Liver (tissue), 9 donors: ENCODE results near the gene RARA. TPM values are rescaled to one million over a fixed set of nuclear protein-coding genes. Genes with fewer than 3 reads are reported as not detected.

Experiments used
- DNase-seq: peaks from one replicate; pipeline ENCODE4 v3.0.0-alpha.2; 2017; ENCODE audit warnings: low spot score
- H3K27ac ChIP-seq, 2 donors: one replicate each; pipeline ENCODE4 v1.7.0; 2013; ENCODE audit warnings: inconsistent platforms in 2 of 2, low read length in 2 of 2, control low read depth in 1 of 2, low read depth in 1 of 2, mild to moderate bottlenecking in 1 of 2
- H3K27me3 ChIP-seq, 4 donors: one replicate each; pipeline versions ENCODE4 v1.6.1 to v1.7.0; 2013; ENCODE audit warnings: low read length in 3 of 4, inconsistent platforms in 1 of 4, mild to moderate bottlenecking in 1 of 4, moderate library complexity in 1 of 4; ENCODE audit not compliant: control insufficient read depth in 4 of 4, insufficient read depth in 4 of 4
- H3K36me3 ChIP-seq, 4 donors: one replicate each; pipeline versions ENCODE4 v1.6.1 to v1.7.0; 2013; ENCODE audit warnings: low read length in 3 of 4, mild to moderate bottlenecking in 3 of 4, low read depth in 1 of 4, moderate library complexity in 1 of 4; ENCODE audit not compliant: control insufficient read depth in 4 of 4, insufficient read depth in 3 of 4
- H3K4me1 ChIP-seq, 4 donors: one replicate each; pipeline versions ENCODE4 v1.6.1 to v1.7.0; 2013; ENCODE audit warnings: low read length in 3 of 4, mild to moderate bottlenecking in 3 of 4, moderate library complexity in 1 of 4; ENCODE audit not compliant: control insufficient read depth in 4 of 4, insufficient read depth in 4 of 4
- H3K4me3 ChIP-seq, 3 donors: one replicate each; pipeline versions ENCODE4 v1.6.1 to v1.7.0; 2013; ENCODE audit warnings: low read length in 3 of 3, control low read depth in 1 of 3, low read depth in 1 of 3, mild to moderate bottlenecking in 1 of 3
- H3K9ac ChIP-seq, 2 donors: one replicate each; pipeline ENCODE4 v1.7.0; 2013; ENCODE audit warnings: low read length in 2 of 2, mild to moderate bottlenecking in 2 of 2, moderate library complexity in 2 of 2, control low read depth in 1 of 2, low read depth in 1 of 2
- H3K9me3 ChIP-seq, 4 donors: one replicate each; pipeline versions ENCODE4 v1.6.1 to v1.7.0; 2013; ENCODE audit warnings: low read length in 3 of 4; ENCODE audit not compliant: control insufficient read depth in 4 of 4
- ATF3 ChIP-seq: IDR thresholded peaks from 2 replicates; pipeline ENCODE4 v1.6.1; 2016; ENCODE audit warnings: antibody characterized with exemption
- CTCF ChIP-seq: fragments of 150-350 bp; IDR thresholded peaks from 2 replicates; pipeline ENCODE4 v1.5.1; 2017; ENCODE audit warnings: improper control_type of control experiment, low read depth, low read length; ENCODE audit not compliant: missing input control
- EGR1 ChIP-seq, 2 donors: IDR thresholded peaks; 2 replicates each; pipeline ENCODE4 v1.6.1; 2016 to 2018; ENCODE audit warnings: antibody characterized with exemption in 2 of 2, low read depth in 2 of 2
- FOXA1 ChIP-seq: IDR thresholded peaks from 2 replicates; pipeline ENCODE4 v1.6.1; 2016; ENCODE audit warnings: antibody characterized with exemption
- FOXA2 ChIP-seq: IDR thresholded peaks from 2 replicates; pipeline ENCODE4 v1.6.1; 2016; ENCODE audit warnings: antibody characterized with exemption
- GABPA ChIP-seq, 2 donors: IDR thresholded peaks in 1 of 2; conservative IDR thresholded peaks in 1 of 2; 2 replicates each; pipeline ENCODE4 v1.6.1; 2016; ENCODE audit warnings: antibody characterized with exemption in 2 of 2, mild to moderate bottlenecking in 1 of 2, moderate library complexity in 1 of 2
- HNF4A ChIP-seq, 2 donors: conservative IDR thresholded peaks; 2 replicates each; pipeline ENCODE4 v1.6.1; 2016; ENCODE audit warnings: antibody characterized with exemption in 2 of 2, mild to moderate bottlenecking in 2 of 2
- HNF4G ChIP-seq: IDR thresholded peaks from 2 replicates; pipeline ENCODE4 v1.6.1; 2016; ENCODE audit warnings: antibody characterized with exemption
- JUND ChIP-seq, 2 donors: IDR thresholded peaks; 2 replicates each; pipeline ENCODE4 v1.6.1; 2016; ENCODE audit warnings: antibody characterized with exemption in 2 of 2
- MAX ChIP-seq: IDR thresholded peaks from 2 replicates; pipeline ENCODE4 v1.6.1; 2016; ENCODE audit warnings: antibody characterized with exemption
- NR2F2 ChIP-seq: IDR thresholded peaks from 2 replicates; pipeline ENCODE4 v1.6.1; 2016; ENCODE audit warnings: antibody characterized with exemption
- RAD21 ChIP-seq, 2 donors: IDR thresholded peaks; 2 replicates each; pipeline ENCODE4 v1.6.1; 2016; ENCODE audit warnings: antibody characterized with exemption in 2 of 2, mild to moderate bottlenecking in 2 of 2
- REST ChIP-seq: IDR thresholded peaks from 2 replicates; pipeline ENCODE4 v1.6.1; 2016; ENCODE audit warnings: antibody characterized with exemption, mild to moderate bottlenecking
- RXRA ChIP-seq, 2 donors: IDR thresholded peaks; 2 replicates each; pipeline ENCODE4 v1.6.1; 2017 to 2018; ENCODE audit warnings: antibody characterized with exemption in 2 of 2, mild to moderate bottlenecking in 1 of 2
- SP1 ChIP-seq: IDR thresholded peaks from 2 replicates; pipeline ENCODE4 v1.6.1; 2018; ENCODE audit warnings: antibody characterized with exemption, mild to moderate bottlenecking
- TAF1 ChIP-seq: conservative IDR thresholded peaks from 2 replicates; pipeline ENCODE4 v1.6.1; 2016; ENCODE audit warnings: antibody characterized with exemption, mild to moderate bottlenecking
- YY1 ChIP-seq: IDR thresholded peaks from 2 replicates; pipeline ENCODE4 v1.6.1; 2016; ENCODE audit warnings: antibody characterized with exemption, mild to moderate bottlenecking
- ZBTB33 ChIP-seq: IDR thresholded peaks from 2 replicates; pipeline ENCODE4 v1.6.1; 2016; ENCODE audit warnings: antibody characterized with exemption
- WGBS: extraction: QIAGEN DNeasy Blood & Tissue Kit; methylation state at CpG from one replicate; pipeline ENCODE4 v1.1.7; 2013; 5-methylcytosine and 5-hydroxymethylcytosine counted together
- polyA plus RNA-seq, 2 donors: library from polyadenylated mRNA; stranded (reverse) in 1 of 2; unstranded in 1 of 2; fragments of 200-250 nt in 1 of 2; fragments of >200 nt in 1 of 2; fragmentation: Nextera tagmentation in 1 of 2; extraction: Ambion mirVana in 1 of 2; gene quantifications; one replicate each; pipeline versions ENCODE4 v1.2.1 to v1.2.3, GENCODE V29; 2013 to 2015
- total RNA-seq, 2 donors: library from RNA; depleted of rRNA; stranded (reverse); fragments of >200 nt; gene quantifications; one replicate each; pipeline ENCODE4 v1.2.3, GENCODE V29; 2014
- donor health status: healthy.
- donor health status: healthy.
- donor health status: healthy.
- donor health status: healthy.
- donor health status: healthy.

The RARA gene
- total and polyA plus RNA-seq, 4 donors = 6.6 to 26.2 (median 10.8) TPM

- H3K27ac ChIP-seq = peak overlapping the region in 1 of 2 donors; percentile 22
- H3K36me3 ChIP-seq = peaks cover 6 to 30% (median 15%) of the 10 kb centered on the region in 4 donors
- TF ChIP-seq FOXA2 (no peak), HNF4A (conservative IDR thresholded peaks at IDR 0.05) (peak in 1 of 2 donors; percentile 33)
- H3K9ac ChIP-seq = peak overlapping the region in 1 of 2 donors; percentile 23
- no peaks in the 10 kb centered on the region for H3K27me3 ChIP-seq
- H3K4me3 ChIP-seq = no peak overlapping the region
- H3K9me3 ChIP-seq = no peaks in the 10 kb centered on the region
- no peak for DNase-seq
- peaks cover 0 to 21% (median 15%) of the 10 kb centered on the region in 4 donors for H3K4me1 ChIP-seq
- WGBS = 21% methylated on average over 2 of the region's 2 CpGs
These were observed 25.3 kb upstream of the RARA start for GRCh38 chr17:40283662-40284061.

- no peak overlapping the region for H3K27ac ChIP-seq
- no peak overlapping the region for H3K4me3 ChIP-seq
- H3K9ac ChIP-seq = peak overlapping the region in 1 of 2 donors; percentile 23
- no peaks in the 10 kb centered on the region for H3K9me3 ChIP-seq
- no peak for DNase-seq
- 19% methylated on average over 2 of the region's 2 CpGs for WGBS
- H3K4me1 ChIP-seq = peaks cover 0 to 21% (median 15%) of the 10 kb centered on the region in 4 donors
- peaks cover 2 to 24% (median 12%) of the 10 kb centered on the region in 4 donors for H3K36me3 ChIP-seq
- no peak for TF ChIP-seq MAX
- TF ChIP-seq CTCF = peak; percentile 25
- TF ChIP-seq FOXA2 = no peak
- TF ChIP-seq TAF1 = no peak
- TF ChIP-seq REST = no peak
- no peak for TF ChIP-seq ATF3
- no peak for TF ChIP-seq ZBTB33
- peak; percentile 35 to 79 for TF ChIP-seq RXRA (IDR thresholded peaks at IDR 0.05)
- no peak for TF ChIP-seq HNF4G
- TF ChIP-seq HNF4A (conservative IDR thresholded peaks at IDR 0.05) = peak in 1 of 2 donors; percentile 52
- TF ChIP-seq NR2F2 = peak; percentile 52
- TF ChIP-seq JUND (IDR thresholded peaks at IDR 0.05) = no peak
- peak in 1 of 2 donors; percentile 27 for TF ChIP-seq RAD21 (IDR thresholded peaks at IDR 0.05)
- no peak for TF ChIP-seq FOXA1
- TF ChIP-seq GABPA (IDR thresholded peaks at IDR 0.05 in 1 of 2, conservative IDR thresholded peaks at IDR 0.05 in 1 of 2) = no peak
- TF ChIP-seq YY1 = peak; percentile 47
- TF ChIP-seq EGR1 (IDR thresholded peaks at IDR 0.05; ENCODE audit: low read depth in 2 of 2) = no peak
- peak; percentile 63 for TF ChIP-seq SP1
- H3K27me3 ChIP-seq = no peaks in the 10 kb centered on the region
These were observed 24.8 kb upstream of the RARA start for GRCh38 chr17:40284085-40284713.
